ENCODE data around the gene DUSP16.
"Not testable (repeated sequence)": the region's sequence is repeated elsewhere in the genome, so short reads cannot be mapped to it uniquely, and the experiment has no call there.

The DUSP16 gene

GRCh38 chr12:12476857-12477531 is 85.7 kb downstream of the DUSP16 start:
- no peaks in the 10 kb centered on the region for H3K27me3 ChIP-seq (ENCODE audit: insufficient read depth, low read depth, severe bottlenecking)
- no peak for DNase-seq
- peaks cover 26% of the 10 kb centered on the region for H3K36me3 ChIP-seq
- no peak overlapping the region for H3K4me3 ChIP-seq (ENCODE audit: low read depth, low read length)
- no peak overlapping the region for H3K27ac ChIP-seq
- no peaks in the 10 kb centered on the region for H3K9me3 ChIP-seq (ENCODE audit: severe bottlenecking)
- no peak for TF ChIP-seq CTCF (IDR thresholded peaks at IDR 0.05; ENCODE audit: low read depth, low read length)

GRCh38 chr12:12474931-12475795 is 87.5 kb downstream of the DUSP16 start:
- Histone ChIP-seq H3K4me3 (ENCODE audit: low read depth, low read length) (no peak overlapping the region), H3K36me3 (peaks cover 22% of the 10 kb centered on the region), H3K27ac (no peak overlapping the region), H3K9me3 (ENCODE audit: severe bottlenecking) (no peaks in the 10 kb centered on the region), H3K27me3 (ENCODE audit: insufficient read depth, low read depth, severe bottlenecking) (no peaks in the 10 kb centered on the region)
- no peak for TF ChIP-seq CTCF (IDR thresholded peaks at IDR 0.05; ENCODE audit: low read depth, low read length)
- DNase-seq = no peak

GRCh38 chr12:12474471-12474928 is 88.2 kb downstream of the DUSP16 start:
- peaks cover 22% of the 10 kb centered on the region for H3K36me3 ChIP-seq
- H3K27me3 ChIP-seq (ENCODE audit: insufficient read depth, low read depth, severe bottlenecking) = no peaks in the 10 kb centered on the region
- DNase-seq = no peak
- no peaks in the 10 kb centered on the region for H3K9me3 ChIP-seq (ENCODE audit: severe bottlenecking)
- no peak for TF ChIP-seq CTCF (IDR thresholded peaks at IDR 0.05; ENCODE audit: low read depth, low read length)
- H3K4me3 ChIP-seq (ENCODE audit: low read depth, low read length) = no peak overlapping the region
- no peak overlapping the region for H3K27ac ChIP-seq

- Histone ChIP-seq H3K4me3 (ENCODE audit: low read depth, low read length) (no peak overlapping the region), H3K27me3 (ENCODE audit: insufficient read depth, low read depth, severe bottlenecking) (no peaks in the 10 kb centered on the region), H3K36me3 (peaks cover 22% of the 10 kb centered on the region), H3K27ac (no peak overlapping the region), H3K9me3 (ENCODE audit: severe bottlenecking) (no peaks in the 10 kb centered on the region)
- DNase-seq = no peak
- TF ChIP-seq CTCF (IDR thresholded peaks at IDR 0.05; ENCODE audit: low read depth, low read length) = no peak
Observed at GRCh38 chr12:12473223-12473622, 89.4 kb downstream of the DUSP16 start.

- not testable (repeated sequence) for H3K27me3 ChIP-seq (ENCODE audit: insufficient read depth, low read depth, severe bottlenecking); H3K9me3 ChIP-seq (ENCODE audit: severe bottlenecking); DNase-seq; H3K27ac ChIP-seq; H3K4me3 ChIP-seq (ENCODE audit: low read depth, low read length)
- peaks cover 17% of the 10 kb centered on the region for H3K36me3 ChIP-seq
Observed at GRCh38 chr12:12471982-12472961, 90.4 kb downstream of the DUSP16 start.

Measured in WERI-Rb-1 (cell line).